ENCODE results near the gene CAMTA1. TPM values are rescaled to one million over a fixed set of nuclear protein-coding genes. Genes with fewer than 3 reads are reported as not detected.

The CAMTA1 gene
- polyA plus RNA-seq, 1 of the 3 experiments (the other 2 are of a cell fraction): 63.1 TPM

DNA sequence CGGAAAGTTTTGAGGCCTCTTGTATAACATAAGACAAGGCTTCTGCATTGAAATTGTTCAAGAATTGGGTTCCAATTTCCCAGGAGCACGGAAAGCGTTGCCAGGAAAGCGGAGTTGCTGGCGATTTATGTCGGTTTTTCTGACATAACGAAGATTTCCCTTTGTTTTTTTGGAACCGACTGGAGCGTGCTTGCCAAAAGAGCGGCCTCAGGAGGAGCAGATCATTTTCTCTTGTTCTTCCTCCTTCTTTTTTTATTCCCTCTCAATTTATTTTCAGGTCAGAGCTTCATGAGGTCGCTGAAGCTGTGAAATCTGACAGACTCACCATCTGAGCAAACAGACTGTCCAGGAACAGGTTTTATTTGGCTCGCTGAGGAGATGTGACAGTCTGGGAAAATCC, 275.5 kb downstream of the CAMTA1 start (continued):
- TF ChIP-seq, protein P1, sequence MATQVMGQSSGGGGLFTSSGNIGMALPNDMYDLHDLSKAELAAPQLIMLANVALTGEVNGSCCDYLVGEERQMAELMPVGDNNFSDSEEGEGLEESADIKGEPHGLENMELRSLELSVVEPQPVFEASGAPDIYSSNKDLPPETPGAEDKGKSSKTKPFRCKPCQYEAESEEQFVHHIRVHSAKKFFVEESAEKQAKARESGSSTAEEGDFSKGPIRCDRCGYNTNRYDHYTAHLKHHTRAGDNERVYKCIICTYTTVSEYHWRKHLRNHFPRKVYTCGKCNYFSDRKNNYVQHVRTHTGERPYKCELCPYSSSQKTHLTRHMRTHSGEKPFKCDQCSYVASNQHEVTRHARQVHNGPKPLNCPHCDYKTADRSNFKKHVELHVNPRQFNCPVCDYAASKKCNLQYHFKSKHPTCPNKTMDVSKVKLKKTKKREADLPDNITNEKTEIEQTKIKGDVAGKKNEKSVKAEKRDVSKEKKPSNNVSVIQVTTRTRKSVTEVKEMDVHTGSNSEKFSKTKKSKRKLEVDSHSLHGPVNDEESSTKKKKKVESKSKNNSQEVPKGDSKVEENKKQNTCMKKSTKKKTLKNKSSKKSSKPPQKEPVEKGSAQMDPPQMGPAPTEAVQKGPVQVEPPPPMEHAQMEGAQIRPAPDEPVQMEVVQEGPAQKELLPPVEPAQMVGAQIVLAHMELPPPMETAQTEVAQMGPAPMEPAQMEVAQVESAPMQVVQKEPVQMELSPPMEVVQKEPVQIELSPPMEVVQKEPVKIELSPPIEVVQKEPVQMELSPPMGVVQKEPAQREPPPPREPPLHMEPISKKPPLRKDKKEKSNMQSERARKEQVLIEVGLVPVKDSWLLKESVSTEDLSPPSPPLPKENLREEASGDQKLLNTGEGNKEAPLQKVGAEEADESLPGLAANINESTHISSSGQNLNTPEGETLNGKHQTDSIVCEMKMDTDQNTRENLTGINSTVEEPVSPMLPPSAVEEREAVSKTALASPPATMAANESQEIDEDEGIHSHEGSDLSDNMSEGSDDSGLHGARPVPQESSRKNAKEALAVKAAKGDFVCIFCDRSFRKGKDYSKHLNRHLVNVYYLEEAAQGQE (IDR thresholded peaks at IDR 0.05; ENCODE audit: low read depth, low read length): no peak
- TF ChIP-seq, protein P2, sequence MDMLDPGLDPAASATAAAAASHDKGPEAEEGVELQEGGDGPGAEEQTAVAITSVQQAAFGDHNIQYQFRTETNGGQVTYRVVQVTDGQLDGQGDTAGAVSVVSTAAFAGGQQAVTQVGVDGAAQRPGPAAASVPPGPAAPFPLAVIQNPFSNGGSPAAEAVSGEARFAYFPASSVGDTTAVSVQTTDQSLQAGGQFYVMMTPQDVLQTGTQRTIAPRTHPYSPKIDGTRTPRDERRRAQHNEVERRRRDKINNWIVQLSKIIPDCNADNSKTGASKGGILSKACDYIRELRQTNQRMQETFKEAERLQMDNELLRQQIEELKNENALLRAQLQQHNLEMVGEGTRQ (IDR thresholded peaks at IDR 0.05; ENCODE audit: borderline replicate concordance, low read depth, low read length): no peak
- TF ChIP-seq, protein P3, sequence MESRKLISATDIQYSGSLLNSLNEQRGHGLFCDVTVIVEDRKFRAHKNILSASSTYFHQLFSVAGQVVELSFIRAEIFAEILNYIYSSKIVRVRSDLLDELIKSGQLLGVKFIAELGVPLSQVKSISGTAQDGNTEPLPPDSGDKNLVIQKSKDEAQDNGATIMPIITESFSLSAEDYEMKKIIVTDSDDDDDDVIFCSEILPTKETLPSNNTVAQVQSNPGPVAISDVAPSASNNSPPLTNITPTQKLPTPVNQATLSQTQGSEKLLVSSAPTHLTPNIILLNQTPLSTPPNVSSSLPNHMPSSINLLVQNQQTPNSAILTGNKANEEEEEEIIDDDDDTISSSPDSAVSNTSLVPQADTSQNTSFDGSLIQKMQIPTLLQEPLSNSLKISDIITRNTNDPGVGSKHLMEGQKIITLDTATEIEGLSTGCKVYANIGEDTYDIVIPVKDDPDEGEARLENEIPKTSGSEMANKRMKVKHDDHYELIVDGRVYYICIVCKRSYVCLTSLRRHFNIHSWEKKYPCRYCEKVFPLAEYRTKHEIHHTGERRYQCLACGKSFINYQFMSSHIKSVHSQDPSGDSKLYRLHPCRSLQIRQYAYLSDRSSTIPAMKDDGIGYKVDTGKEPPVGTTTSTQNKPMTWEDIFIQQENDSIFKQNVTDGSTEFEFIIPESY (IDR thresholded peaks at IDR 0.05; ENCODE audit: borderline replicate concordance, low read depth): no peak

DNA sequence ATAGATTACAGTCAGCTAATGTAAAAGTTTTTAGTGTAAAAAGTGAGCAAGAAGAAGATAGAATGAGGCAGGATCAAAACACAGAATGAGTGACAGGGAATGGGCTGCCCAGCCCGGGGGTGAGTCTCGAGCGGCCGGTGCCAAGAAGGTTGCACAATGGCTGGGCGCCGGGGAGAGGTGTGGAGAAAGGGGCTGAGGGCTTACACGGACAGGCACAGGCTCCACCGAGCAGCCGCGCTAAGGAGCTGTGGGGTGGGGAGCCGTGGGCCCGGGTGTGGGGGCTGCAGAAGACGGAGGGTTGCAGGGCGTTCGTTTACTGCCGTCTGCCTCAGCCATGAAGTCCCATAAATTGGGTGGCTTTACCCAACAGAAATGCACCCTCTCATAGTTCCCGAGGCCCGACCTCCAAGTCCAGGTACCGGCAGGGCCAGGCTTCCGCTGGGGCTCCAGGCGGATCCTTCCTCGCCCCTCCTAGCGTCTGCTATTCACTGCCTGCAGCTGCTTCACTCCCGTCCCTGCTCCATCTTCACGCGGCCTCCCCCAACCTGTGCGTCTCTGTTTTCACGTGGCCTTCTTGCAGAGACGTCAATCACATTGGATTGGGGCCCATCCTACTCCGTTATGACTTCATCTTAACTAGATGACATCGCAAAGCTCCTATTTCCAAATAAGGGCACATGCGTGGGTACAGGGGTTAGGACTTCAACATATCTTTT, 277.2 kb downstream of the CAMTA1 start:
- Histone ChIP-seq H3K4me2 (no peak overlapping the region), H3K27me3 (ENCODE audit: insufficient read depth) (no peaks in the 10 kb centered on the region), H3K4me3 (ENCODE audit: low read depth in 2 of 2, low read length in 1 of 2) (no peak overlapping the region), H3K4me1 (ENCODE audit: control insufficient read depth in 1 of 2, insufficient read depth in 2 of 2, low read depth in 1 of 2, low read length in 1 of 2) (no peaks in the 10 kb centered on the region), H2AFZ (ENCODE audit: low read depth) (no peak overlapping the region), H3F3A (replicated peaks; ENCODE audit: insufficient read depth) (no peaks in the 10 kb centered on the region), H3K36me3 (replicated peaks in 1 of 2; ENCODE audit: control insufficient read depth in 1 of 2, insufficient read depth in 2 of 2, low read length in 1 of 2) (no peaks in the 10 kb centered on the region), H3K9me2 (no peaks in the 10 kb centered on the region), H3K79me2 (ENCODE audit: insufficient read depth) (no peaks in the 10 kb centered on the region), H3K9ac (no peak overlapping the region), H3K27ac (ENCODE audit: low read depth in 2 of 2, low read length in 1 of 2) (no peak overlapping the region), H3K9me3 (no peaks in the 10 kb centered on the region), H4K20me1 (ENCODE audit: insufficient read depth) (no peaks in the 10 kb centered on the region)
- ChIA-PET CTCF (interaction anchor here (1.7 to 2.4 kb wide), 2 partner anchors 9 to 20 kb away, joined by 9 to 26 read pairs; no protein-coding TSS in a partner anchor), POLR2A (no interaction called here)
- DNase-seq: no peak
- TF ChIP-seq SIN3A (IDR thresholded peaks at IDR 0.05; ENCODE audit: borderline replicate concordance, low read depth, low read length) (no peak), RXRA (IDR thresholded peaks at IDR 0.05; ENCODE audit: borderline replicate concordance, low read depth) (no peak), NRF1 (IDR thresholded peaks at IDR 0.05; ENCODE audit: low read depth, low read length) (no peak), RFX5 (IDR thresholded peaks at IDR 0.05; ENCODE audit: low read length) (no peak), RAD21 (IDR thresholded peaks at IDR 0.05; ENCODE audit: low read length) (no peak)
- TF ChIP-seq, protein P4, sequence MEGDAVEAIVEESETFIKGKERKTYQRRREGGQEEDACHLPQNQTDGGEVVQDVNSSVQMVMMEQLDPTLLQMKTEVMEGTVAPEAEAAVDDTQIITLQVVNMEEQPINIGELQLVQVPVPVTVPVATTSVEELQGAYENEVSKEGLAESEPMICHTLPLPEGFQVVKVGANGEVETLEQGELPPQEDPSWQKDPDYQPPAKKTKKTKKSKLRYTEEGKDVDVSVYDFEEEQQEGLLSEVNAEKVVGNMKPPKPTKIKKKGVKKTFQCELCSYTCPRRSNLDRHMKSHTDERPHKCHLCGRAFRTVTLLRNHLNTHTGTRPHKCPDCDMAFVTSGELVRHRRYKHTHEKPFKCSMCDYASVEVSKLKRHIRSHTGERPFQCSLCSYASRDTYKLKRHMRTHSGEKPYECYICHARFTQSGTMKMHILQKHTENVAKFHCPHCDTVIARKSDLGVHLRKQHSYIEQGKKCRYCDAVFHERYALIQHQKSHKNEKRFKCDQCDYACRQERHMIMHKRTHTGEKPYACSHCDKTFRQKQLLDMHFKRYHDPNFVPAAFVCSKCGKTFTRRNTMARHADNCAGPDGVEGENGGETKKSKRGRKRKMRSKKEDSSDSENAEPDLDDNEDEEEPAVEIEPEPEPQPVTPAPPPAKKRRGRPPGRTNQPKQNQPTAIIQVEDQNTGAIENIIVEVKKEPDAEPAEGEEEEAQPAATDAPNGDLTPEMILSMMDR (IDR thresholded peaks at IDR 0.05): no peak
- 82% methylated on average over 30 of the region's 32 CpGs for WGBS (ENCODE audit: low lambda C conversion rate)
